ENCODE data around the gene FRMD4B.

The FRMD4B gene

DNA sequence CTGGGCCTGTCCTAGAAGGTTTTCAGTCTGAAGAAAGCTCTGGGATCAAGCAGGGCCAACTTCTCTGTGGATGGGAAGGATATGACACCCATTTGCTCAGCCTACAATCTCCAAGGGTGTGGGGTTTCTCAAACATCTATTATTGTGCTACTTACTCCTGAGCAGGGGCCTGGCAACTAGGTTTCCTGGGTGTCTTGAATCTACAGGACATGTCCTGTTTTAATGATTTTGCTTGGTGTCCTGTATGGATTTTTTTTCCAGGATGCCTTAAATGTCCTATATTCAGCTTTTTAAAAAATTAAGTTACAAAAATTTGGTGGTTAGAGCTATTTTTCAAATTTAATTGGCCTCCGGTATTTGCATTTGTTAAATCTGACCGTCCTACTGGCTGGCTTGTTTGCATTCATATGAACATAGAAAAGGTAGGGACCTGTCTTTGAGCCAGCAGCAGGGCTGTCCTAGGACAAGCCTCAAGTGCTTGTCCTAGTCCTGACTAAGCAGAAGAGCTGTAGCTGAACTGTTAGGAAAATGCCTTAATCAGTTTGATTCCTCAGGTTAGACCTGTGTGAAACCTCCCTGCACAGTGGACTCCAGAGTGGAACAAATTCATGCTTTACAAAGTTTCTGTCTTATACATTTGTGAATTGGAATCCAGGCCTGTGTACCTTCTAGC is 223.4 kb downstream of the FRMD4B start:
- no peak for DNase-seq

DNA sequence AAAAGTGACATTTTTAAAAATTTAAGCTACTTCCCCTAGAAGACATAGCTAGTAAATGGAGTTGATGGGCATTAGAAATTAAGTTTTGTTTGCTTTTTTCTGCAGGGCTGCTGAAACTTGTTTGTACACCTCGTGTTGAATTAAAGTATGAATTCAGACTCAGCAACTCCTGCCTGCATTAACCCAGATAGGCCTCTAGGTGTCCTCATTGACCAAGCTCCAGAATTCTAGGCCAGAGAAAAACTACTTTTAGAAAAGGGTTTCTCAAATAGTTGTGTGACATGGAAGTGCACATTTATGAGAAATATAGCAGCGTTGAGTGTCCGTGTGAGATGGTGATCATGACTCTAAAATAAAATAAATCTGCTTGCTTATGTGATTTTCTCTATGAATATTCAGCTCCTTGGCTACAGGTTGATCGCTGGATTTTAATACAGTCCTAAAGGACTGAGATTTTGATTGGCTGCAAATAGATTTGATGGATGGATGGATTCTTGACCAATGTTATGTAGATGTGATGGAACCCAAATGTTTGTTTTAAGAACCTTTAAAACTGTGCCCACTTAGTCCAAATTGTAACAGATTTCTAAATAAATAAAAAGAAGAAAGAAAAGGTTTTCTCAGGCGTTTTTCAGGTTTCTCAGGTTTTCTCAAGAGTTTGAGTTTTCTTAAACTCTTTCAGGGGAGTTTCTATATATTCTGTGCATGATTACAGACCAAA is 224.1 kb downstream of the FRMD4B start:
- peak; percentile 23 for DNase-seq

DNA sequence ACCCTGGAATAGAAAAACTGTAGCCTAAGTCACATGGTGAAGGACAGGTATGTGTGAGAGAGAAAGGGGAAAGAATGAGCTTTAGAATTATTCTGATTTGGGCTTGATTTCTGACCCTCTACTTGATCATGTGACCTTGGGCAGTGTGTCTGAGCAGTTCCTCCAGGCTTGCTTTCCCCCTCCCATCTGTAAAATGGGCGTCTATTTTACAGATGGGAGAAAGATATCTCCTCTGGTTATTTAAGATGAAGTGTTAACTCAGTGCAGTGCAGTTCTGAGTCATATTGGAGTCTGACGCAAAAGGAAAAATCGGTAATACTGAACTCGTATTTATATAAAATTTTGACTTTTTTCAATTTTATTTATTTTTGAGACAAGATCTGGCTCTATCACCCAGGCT is 225.4 kb downstream of the FRMD4B start:
- DNase-seq, result no peak

DNA sequence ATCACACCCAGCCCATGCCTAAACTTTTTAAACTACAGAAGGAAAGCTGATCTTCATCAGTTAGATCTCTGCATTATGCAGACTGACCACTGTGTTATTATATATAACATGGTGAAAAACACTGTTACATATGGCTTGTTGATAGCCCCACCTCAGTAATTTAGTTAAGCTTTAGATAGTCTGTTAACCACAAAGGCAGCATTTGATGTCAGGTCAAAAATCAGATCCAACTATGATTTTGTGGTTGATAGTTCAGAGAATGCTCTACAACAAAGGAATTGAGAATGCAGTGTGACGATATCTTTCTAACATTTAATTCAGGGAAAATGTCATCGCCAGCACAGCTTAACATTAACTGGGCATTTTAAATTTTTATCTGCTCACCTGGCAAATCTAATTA is 225.8 kb downstream of the FRMD4B start:
- DNase-seq, result no peak

DNA sequence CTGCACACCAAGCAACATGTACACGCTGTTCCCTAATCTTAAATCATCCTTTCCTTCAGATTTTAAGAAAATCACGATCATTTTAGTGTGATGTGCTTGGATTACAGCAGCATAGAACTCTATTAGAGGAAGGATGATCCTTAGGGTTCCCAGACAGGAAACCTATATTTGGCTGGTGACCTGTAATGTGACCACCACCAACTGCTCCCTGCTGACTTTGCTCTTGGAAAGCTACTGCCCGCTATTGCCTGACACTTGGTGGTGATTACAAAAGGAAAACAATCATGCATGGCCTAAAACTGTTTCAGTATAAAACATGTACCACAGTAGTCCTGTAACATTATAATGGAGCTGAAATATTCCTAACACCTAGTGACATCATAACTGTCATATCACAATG is 236.3 kb downstream of the FRMD4B start:
- no peak for DNase-seq

DNA sequence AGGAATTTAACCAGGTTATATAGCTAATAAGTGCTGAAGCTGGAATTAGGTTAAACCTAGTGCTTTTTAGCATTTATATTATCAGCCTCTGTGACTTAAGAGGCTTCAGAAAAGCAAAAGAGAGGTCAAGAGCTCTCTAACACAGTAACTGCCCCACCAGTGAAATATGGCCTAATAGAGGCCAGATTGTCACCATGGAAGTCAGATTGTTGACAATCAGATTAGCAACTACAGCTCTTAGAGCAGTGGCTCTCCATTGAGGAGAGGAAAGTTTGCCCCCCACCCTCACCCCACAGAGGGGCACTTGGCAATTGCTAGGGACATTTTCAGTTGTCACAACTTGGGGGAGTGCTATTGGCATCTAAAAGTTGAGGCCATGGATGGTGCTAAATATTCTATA is 240.2 kb downstream of the FRMD4B start:
- no peak for DNase-seq

DNA sequence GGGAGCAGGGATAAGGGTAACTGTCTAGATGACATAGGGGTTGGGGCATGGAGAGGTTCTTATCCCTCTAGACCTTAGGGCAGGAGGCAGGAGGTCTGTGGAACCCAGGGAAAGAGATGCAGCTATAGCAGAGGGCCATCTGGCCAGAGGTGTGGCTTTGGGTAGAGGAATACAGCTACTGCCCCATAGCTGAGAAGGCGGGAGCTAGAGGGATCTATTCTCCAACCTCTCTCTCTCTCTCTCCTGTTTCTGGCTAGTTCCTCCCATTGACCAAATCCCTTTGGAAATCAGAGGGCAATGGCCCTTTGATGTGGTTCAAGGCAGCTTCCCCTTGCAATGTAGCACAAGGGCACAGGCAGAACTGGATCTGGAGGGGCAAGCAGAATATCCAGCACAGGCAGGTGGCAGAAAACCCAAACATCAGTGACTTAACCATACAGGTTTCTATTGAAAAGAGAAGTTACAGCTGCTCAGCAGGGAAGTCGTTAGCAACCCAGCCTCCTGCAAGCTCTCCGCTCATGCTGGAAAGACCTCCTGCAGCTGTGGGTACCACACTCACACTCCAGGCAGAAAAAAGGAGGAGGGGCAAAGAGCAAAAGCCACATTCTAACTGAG is 241.2 kb downstream of the FRMD4B start:
- DNase-seq, result no peak

DNA sequence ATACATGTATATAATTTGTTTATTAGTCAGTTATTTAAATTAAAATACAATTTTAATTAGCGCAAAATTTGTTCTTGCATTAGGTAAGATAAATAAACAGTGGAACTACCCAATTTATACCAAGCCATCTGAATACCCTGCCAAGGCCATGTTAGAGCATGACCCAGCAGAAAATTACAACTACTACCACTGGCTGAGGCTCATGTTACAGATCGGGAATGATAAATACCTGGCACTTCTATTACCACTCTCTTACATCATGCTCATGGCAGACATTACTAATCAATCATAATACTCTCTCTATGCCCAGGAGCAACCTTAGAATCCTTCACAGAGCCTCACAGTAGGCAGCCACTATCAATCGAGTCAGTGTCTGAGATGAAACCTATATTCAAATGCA is 242.3 kb downstream of the FRMD4B start:
- DNase-seq, result no peak

DNA sequence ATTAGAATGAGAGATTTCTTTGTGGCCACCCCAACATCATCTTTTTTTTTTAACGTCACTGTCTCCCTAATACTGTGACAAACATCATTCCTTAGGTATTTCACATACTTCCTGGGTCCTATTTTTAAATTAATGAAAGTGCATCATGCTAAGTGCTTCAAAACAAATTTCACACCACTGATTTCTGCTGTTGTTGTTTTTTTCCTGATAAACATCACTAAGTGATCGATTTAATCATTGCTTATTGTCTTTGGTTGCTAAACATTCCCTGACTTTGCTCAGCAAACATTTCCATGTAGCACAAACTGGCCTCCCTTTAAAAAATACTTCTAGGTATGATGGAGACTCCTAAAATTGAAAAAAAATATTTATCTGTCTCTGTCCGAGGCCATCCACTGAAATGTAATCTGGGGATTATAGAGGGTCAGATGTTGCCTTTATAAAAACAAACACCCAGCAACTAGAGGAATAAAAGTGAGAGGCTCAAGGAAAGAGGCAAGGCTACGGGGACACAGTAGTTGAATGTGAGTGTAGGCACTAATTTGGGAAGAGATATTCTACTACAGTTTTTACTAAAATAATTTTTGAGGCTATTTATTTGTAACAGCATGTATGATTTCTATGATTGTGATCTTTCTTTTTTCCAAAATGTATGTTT is 243.0 kb downstream of the FRMD4B start:
- no peak for DNase-seq

DNA sequence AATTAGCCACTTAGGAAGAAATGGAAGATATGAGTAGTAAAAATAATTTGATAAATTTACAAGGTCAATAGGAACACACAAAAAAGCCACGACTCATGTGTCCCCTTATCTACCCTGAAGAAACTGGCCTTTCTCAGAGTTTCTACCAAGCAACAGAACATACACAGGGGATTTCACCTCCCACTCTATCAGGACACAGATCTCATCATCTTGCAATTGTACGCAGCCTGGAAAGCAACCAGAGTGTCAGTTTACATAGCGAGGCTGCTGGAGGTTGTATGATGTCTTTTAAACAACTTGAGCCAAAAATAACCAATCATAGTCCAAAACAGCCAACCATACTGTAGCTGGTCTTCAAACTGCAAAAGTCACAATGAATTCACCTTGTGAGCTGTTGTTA is 243.8 kb downstream of the FRMD4B start:
- no peak for DNase-seq

DNA sequence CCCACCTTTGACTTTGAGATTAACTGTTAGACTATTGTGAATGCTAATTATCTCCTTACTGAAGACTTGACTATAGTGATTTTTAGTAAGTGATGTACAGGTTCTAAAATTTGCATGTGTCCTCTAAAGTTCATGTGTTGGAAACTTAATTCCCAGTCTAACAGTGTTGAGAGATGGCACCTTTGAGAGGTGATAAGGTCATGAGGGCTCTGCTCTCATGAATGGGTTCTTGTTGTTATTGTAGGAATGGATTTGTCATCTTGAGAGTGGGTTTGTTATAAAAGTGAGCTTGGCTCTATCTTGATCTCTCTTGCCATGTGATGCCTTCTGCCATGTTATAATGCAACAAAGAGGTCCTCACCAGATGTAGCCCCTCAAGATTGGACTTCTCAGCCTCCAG is 244.6 kb downstream of the FRMD4B start:
- no peak for DNase-seq

DNA sequence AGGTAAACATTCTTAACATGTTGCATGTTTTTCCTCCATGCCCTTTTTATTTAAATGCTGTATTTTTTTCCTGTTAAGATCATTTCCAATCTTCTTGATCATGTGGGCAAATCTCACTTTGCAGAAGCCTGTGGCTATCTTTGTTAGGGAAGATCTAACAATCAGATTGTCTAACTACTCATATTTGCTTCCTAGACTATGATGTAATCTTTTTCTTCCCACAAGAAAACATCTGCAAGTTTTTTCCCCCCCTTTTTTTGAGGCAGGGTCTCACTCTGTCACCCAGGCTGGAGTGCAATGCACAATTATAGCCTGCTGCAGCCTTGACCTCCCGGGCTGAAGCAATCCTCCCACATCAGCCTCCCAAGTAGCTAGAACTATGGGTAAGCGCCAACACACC is 248.5 kb downstream of the FRMD4B start:
- DNase-seq, result no peak

DNA sequence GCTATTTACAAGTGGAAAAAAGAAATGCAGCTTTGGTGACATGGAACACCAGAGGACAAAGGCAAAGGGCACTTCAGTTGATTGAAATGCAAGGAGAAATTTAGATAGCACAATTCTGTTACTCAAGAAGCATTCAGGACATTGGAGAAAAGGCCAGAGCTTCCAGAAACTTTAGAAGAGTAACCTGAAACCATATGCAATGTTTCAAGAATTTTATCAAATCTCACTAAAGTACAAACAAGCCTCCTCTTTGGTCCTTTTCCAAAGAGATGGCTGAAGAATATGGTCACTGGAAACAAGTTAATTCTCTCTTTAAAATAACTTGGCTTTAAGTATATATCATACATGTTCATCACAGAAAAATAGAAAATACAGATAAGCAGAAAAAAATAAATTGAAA is 248.9 kb downstream of the FRMD4B start:
- DNase-seq, result no peak

DNA sequence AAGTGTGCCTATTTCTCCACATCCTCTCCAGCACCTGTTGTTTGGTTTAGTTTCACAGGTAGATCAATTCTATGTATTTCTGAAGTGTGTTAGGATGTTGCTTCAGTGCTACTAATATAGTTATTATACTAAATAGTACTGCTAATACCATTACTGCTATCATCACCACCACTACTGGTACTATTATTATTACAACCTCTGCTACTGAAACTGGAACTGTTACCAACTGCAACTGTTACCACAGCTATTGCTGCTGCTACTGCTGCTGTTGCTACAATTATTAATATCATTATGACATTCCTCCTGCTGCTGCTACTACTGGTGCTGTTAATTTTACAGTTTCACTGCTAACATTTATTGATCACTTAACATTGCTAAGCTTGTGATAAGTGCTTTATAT is 255.2 kb downstream of the FRMD4B start:
- no peak for DNase-seq

DNA sequence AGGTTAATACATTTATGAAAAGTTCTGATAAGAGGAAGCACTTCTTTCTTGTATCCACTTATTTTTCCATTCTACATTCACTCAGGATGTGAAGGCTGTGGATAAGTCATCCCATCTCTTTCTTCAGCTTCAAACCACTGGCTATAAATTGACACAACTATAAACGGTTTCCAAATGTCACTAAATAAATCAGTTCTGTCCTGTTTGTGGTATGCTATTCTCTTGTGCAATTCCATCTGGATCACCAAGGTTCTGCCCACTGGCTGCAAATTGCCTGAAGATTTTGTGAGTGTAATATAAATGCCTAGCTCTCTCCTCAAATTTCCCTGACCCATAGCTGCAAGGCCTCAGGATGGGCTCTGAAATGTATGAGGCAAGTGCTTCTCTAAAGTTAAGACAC is 256.4 kb downstream of the FRMD4B start:
- no peak for DNase-seq

DNA sequence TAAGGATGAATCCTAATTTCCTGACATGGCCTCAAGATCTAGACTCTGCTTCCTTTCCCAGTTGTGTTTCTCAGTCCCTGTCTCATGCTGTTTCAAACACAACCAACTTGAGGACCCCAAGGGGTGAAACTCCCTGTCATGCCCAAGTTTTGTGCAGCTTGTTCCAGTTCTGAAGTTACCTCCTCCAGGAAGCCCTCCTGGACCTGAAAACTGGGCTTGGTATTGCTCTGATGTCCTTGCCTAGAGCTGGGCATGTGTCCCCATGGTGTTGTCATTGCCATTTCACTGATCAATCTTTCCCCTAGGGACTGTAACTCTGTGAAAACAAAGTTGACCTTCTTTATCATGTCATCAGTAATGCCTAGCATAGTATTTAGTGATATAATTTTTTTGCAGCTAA is 257.4 kb downstream of the FRMD4B start:
- no peak for DNase-seq

DNA sequence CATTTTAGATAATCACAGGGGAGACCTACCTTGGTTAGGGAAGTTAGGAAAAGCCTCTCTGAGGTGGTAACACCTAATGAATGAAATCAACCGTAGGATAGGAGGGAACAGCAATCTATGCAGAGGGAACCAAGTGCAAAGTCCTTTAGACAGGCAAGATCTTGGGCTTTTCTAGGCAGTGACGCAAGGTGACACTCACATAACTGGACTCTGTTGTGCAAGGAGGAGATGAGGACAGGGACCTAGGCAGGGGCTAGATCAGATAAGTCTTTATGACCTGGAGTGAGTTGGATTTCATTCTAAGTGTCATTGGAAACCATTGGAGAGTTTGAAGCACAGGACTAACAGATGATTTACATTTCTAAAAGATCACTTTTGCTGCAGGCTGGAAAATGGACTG is 258.9 kb downstream of the FRMD4B start:
- DNase-seq, result no peak

DNA sequence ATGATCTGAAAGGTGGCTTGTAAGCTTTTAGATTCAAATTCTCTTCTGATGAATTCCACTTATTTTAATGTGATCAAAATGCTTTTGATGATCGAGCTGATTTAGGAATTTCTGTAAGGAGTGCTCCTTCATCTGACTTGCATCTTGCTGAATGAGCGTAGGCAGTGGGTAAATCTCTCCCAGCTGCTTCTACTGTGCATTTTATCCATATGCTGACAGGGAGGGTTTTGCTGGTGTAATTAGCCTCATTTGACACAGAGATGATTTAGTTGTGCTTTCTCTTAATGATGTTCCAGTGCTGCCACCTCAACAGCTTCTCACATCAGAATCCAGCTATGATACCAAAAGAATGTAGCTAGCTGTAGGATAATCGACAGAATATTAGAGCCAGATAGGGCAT is 259.7 kb downstream of the FRMD4B start:
- DNase-seq, result no peak

DNA sequence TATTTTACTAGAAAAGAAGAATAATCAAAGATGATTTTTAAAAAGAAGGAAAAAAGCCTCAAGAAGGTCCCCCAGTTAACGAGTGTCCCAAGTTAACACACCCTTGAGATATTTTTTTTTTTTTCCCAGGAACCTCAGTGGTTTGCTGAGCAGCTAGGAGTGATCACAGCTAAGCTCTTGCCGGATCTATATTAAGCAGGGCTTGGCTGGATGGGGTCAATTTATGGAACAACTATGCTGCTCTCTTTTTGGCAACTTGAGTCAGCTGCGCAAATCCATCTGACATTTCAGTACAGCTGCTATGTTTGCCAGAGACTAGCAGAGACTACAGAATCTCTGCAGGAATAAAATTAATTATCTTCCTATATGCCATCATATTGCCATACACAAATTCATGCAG is 263.5 kb downstream of the FRMD4B start, which contains the start of gene LMOD3:
LMOD3 (minus strand) TSS at position 193 of the 400 bp plus-strand sequence. CDS start 209 bp downstream, outside the sequence.
- DNase-seq, result no peak

DNA sequence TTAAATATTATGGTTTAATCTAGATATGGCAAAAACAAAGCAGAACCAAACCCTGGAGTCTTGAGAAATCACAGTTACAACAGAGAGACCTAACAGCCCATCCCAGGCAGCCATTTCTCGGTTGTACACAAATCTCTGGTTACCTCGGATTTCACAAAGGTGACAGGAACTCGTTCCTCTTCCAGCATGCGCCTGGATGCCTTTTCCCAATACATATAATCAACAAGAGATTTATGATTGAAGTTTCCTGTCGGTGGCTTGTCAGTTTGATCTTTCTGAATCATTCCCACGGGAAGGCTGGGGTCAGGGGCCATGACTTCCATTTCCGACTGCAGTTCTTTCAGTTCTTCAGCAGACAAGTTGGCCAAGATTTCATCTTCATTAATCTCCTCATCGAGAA is 263.9 kb downstream of the FRMD4B start:
- DNase-seq, result no peak

DNA sequence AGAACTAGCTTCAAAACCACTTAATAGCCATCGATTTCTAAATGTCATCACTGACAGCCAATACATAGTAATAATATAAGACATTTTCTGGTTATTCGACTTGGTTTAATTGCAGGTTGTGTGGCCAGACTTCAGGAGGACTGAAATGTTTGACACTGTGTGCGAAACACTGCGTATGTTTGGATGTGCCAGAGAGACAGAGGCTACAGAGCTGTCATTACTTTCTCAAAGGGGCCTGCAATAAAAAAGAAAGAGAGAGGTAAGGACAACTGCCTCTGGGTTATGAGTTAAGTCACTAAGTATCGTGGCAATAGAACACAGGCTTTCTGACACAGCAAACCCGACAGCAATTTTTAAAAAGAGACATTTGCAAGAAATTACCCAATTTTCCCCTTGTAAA is 264.4 kb downstream of the FRMD4B start:
- DNase-seq, result no peak

DNA sequence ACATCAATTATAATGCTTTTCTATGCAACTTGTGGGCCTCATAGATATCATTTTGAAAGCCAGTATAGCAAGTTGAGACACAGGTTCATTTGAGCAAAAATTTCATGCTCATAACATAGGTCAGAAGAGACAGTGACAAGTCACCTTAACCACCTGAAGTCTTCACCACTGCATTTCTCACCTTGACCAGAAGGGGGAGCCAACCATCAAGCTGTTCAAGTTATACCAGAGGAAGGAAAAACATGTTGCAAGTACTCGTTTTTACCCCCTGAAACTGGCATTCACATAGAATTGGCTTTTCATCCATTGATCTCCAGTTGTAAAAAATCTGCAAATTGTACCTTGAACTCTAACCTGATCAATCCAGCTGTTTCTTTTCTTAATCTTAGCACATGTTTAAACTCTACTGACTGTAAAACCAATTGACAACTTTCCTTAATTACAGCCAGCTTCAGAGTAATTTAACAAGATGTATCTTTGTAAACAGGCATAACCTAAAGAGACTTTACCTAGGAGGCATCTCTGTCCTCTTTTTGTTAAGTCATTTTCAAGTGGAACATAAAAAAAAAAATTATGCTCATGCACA is 264.9 kb downstream of the FRMD4B start:
- DNase-seq, result peak; percentile 83

Measured in activated naive CD4-positive, alpha-beta T cell treated with Interleukin-2 at 50 U/mL for 16 hours (primary cell).